HFFc6 (cell line): ENCODE results near the gene LDLR. TPM values are rescaled to one million over a fixed set of nuclear protein-coding genes. Genes with fewer than 3 reads are reported as not detected.
"Not testable (repeated sequence)": the region's sequence is repeated elsewhere in the genome, so short reads cannot be mapped to it uniquely, and the experiment has no call there.

Source experiments
- DNase-seq: peaks from one replicate; pipeline ENCODE4 v3.0.0-alpha.2; 2018
- H3K27ac Mint-ChIP-seq: 2 replicates; pipeline ENCODE4 v1.8.0; 2020; ENCODE audit warnings: mild to moderate bottlenecking, mixed read lengths
- H3K27me3 Mint-ChIP-seq: 2 replicates; pipeline ENCODE4 v1.8.0; 2021; ENCODE audit warnings: mild to moderate bottlenecking, moderate library complexity, mixed read lengths; ENCODE audit not compliant: insufficient read depth
- H3K36me3 Mint-ChIP-seq: 2 replicates; pipeline ENCODE4 v1.8.0; 2021; ENCODE audit warnings: low read depth, mixed read lengths
- H3K4me1 Mint-ChIP-seq: 2 replicates; pipeline ENCODE4 v1.8.0; 2020; ENCODE audit warnings: low read depth, mixed read lengths
- H3K4me3 Mint-ChIP-seq: 2 replicates; pipeline ENCODE4 v1.8.0; 2020; ENCODE audit warnings: mild to moderate bottlenecking, moderate library complexity, mixed read lengths
- H3K9me3 Mint-ChIP-seq: 2 replicates; pipeline ENCODE4 v1.8.0; 2020; ENCODE audit warnings: mild to moderate bottlenecking, mixed read lengths
- total RNA-seq, 6 experiments: library from RNA; stranded (reverse); fragmentation: NEBNext Ultra II Directional; extraction: Animal tissue kit (Norgen Biotek cat#: 25700); gene quantifications; 2 replicates in 1 of 6; 3 replicates in 5 of 6; pipeline ENCODE4 v1.2.3, GENCODE V29; 2021
- TF ChIP-seq, protein P1 (sequence below): fragments of 200-600 bp; sonication (generic); IDR thresholded peaks from 2 replicates; pipeline ENCODE4 v1.5.0; 2021; ENCODE audit warnings: antibody characterized with exemption, mild to moderate bottlenecking

LDLR gene
- total RNA-seq, 6 experiments from 2014 or later = 22.8 to 34.3 (median 28.0) TPM

DNA sequence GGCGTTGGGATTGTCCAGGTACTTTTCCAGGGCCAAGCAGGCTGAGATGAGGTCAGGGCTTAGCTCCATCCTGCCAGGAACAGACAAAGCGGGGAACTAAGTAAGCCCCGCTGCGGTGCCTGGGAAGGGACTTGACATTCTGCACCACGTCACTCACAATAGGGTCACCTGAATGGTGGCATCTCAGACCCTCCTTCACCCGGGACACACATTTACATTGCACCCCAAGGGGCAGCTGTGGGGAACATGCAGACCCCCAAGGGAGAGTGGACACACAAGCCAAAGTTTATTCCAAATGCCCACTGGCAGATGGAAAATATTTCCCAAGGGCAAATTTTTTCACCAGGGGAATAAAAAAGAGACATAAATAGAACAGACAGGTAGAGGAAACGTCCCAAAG is 86.7 kb downstream of the LDLR start:
- peak overlapping the region; percentile 40; the same call in 1 of the 2 replicates for H3K27ac Mint-ChIP-seq
- peaks cover 42% of the 10 kb centered on the region for H3K36me3 Mint-ChIP-seq
- H3K4me3 Mint-ChIP-seq = no peak overlapping the region
- H3K9me3 Mint-ChIP-seq = no peaks in the 10 kb centered on the region
- TF ChIP-seq, protein P1, sequence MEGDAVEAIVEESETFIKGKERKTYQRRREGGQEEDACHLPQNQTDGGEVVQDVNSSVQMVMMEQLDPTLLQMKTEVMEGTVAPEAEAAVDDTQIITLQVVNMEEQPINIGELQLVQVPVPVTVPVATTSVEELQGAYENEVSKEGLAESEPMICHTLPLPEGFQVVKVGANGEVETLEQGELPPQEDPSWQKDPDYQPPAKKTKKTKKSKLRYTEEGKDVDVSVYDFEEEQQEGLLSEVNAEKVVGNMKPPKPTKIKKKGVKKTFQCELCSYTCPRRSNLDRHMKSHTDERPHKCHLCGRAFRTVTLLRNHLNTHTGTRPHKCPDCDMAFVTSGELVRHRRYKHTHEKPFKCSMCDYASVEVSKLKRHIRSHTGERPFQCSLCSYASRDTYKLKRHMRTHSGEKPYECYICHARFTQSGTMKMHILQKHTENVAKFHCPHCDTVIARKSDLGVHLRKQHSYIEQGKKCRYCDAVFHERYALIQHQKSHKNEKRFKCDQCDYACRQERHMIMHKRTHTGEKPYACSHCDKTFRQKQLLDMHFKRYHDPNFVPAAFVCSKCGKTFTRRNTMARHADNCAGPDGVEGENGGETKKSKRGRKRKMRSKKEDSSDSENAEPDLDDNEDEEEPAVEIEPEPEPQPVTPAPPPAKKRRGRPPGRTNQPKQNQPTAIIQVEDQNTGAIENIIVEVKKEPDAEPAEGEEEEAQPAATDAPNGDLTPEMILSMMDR = no peak
- no peak for DNase-seq
- peaks cover 30% of the 10 kb centered on the region for H3K4me1 Mint-ChIP-seq
- peaks cover 1% of the 10 kb centered on the region; the same call in 1 of the 2 replicates for H3K27me3 Mint-ChIP-seq

DNA sequence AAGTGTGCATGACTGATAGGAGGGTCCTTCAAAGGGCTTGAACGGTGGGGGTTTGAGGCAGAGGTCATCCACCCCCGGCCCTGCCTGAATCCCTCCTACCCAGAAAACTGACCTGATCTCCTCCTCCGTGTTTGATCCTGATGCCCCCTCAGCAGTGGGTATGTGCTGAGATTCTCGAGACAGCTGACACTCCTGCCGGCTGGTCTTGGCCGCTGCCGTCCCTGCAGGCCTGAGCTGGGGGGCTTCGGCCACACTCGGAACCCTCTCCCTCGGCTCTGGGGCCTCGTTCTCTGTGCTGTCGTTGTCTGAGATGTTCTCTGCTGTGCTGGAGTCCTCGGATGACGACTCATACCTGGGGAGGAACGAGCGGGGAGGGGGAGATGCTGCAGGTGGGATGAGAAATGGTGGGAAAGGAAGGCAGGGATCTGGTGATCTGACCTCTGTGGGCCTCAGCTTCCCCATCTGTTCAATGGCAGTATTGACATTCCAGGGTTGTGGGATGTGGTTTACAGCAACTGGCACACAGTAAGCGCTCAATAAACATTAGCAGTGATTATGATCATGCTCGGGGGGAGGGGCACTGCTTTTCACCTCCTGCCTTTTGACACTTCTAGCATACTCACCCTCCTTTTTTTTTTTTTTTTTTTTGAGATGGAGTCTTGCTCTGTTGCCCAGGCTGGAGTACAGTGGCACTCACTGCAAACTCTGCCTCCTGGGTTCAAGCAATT is 87.4 kb downstream of the LDLR start:
- peaks cover 47% of the 10 kb centered on the region for H3K36me3 Mint-ChIP-seq
- peaks cover 36% of the 10 kb centered on the region for H3K4me1 Mint-ChIP-seq
- DNase-seq = no peak
- no peak overlapping the region for H3K4me3 Mint-ChIP-seq
- H3K27ac Mint-ChIP-seq = no peak overlapping the region; the same call in 1 of the 2 replicates
- H3K9me3 Mint-ChIP-seq = no peaks in the 10 kb centered on the region
- TF ChIP-seq, protein P1 = no peak
- peaks cover 1% of the 10 kb centered on the region; the same call in 1 of the 2 replicates for H3K27me3 Mint-ChIP-seq

DNA sequence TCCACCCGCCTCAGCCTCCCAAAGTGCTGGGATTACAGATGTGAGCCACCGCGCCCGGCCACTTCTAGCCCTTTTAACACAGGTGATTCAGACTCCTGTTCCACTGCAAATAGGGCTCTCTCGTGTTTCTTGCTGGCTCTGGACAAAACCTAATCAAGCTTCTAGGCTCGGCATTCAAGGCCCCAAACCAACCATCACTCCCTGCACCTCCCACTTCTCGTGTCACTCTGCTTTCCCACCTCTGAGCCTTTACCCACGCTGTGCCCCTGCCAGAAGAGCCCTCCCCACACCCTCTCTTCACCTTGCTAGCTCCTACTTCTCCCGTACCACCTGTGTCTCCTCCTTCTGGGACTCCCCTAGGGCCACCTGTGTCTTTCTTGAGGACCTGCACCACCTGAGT is 88.3 kb downstream of the LDLR start:
- H3K27me3 Mint-ChIP-seq = peaks cover 1% of the 10 kb centered on the region; the same call in 1 of the 2 replicates
- TF ChIP-seq, protein P1 = no peak
- H3K27ac Mint-ChIP-seq = peak overlapping the region; percentile 65
- no peak for DNase-seq
- H3K4me1 Mint-ChIP-seq = peaks cover 37% of the 10 kb centered on the region
- H3K4me3 Mint-ChIP-seq = no peak overlapping the region
- peaks cover 43% of the 10 kb centered on the region for H3K36me3 Mint-ChIP-seq
- H3K9me3 Mint-ChIP-seq = no peaks in the 10 kb centered on the region

DNA sequence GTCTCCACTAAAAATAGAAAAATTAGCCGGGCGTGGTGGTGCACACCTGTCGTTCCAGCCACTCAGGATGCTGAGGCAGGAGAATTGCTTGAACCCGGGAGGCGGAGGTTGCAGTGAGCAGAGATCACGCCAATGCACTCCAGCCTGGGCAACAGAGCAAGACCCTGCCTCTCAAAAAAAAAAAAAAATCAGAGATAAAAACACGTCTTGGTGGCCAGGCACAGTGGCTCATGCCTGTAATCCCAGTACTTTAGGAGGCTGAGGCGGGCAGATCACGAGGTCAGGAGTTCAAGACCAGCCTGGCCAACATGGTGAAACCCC is 89.8 kb downstream of the LDLR start:
- H3K27me3 Mint-ChIP-seq, H3K9me3 Mint-ChIP-seq, DNase-seq: not testable (repeated sequence)
- Mint-ChIP-seq H3K27ac (peak overlapping the region; percentile 85), H3K36me3 (peaks cover 53% of the 10 kb centered on the region), H3K4me1 (peaks cover 37% of the 10 kb centered on the region), H3K4me3 (peak overlapping the region; percentile 43)

DNA sequence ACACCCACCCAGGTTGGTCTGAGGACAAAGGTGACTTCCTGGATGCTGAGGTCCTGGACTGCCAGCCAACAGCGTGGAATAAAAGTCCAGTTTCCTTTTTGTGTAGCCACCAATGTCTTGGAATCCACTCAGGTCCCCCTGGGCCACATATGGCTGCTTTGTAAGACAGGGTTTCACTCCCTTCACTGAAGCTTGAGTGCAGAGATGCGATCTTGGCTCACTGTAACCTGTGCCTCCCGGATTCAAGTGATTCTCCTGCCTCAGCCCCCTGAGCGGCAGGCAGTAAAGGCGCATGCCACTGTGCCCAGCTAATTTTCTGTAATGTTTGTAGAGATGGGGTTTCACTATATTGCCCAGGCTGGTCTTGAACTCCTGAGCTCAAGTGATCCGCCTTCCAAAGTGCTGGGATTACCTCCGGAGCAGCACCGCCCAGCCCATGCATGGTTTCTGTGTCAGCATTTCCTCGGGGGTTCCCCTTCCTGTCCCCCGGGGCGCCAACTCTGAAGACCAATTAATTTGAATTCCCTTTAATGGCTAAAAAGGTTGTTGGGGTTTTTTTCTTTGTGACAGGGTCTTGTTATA is 90.5 kb downstream of the LDLR start:
- peaks cover 37% of the 10 kb centered on the region for H3K4me1 Mint-ChIP-seq
- DNase-seq = no peak
- TF ChIP-seq, protein P1 = no peak
- peak overlapping the region; percentile 85 for H3K27ac Mint-ChIP-seq
- peaks cover 53% of the 10 kb centered on the region for H3K36me3 Mint-ChIP-seq
- peaks cover 3% of the 10 kb centered on the region; the same call in 1 of the 2 replicates for H3K27me3 Mint-ChIP-seq
- H3K9me3 Mint-ChIP-seq = no peaks in the 10 kb centered on the region
- no peak overlapping the region for H3K4me3 Mint-ChIP-seq

DNA sequence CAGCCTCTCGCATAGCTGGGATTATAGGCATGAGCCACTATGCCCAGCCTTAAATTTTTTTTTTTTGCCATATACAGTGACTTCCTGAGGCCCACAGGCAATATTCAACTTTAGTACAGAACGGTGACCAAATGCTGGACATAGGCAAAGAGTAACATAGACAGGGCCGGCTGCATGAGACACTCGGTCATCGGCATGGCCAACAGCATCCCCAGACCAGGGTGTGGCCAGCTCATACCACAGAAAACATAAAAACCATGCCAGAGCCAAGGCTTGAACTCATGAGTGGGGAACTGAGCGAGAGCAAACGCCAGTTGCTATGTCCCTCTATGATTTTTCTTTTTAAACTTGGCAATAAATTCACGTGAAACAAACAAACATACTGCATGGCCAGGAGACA is 91.1 kb downstream of the LDLR start:
- Mint-ChIP-seq H3K9me3 (no peaks in the 10 kb centered on the region), H3K36me3 (peaks cover 53% of the 10 kb centered on the region), H3K27me3 (peaks cover 3% of the 10 kb centered on the region; the same call in 1 of the 2 replicates), H3K27ac (peak overlapping the region; percentile 85), H3K4me3 (no peak overlapping the region), H3K4me1 (peaks cover 37% of the 10 kb centered on the region)
- DNase-seq = no peak
- TF ChIP-seq, protein P1 = no peak

DNA sequence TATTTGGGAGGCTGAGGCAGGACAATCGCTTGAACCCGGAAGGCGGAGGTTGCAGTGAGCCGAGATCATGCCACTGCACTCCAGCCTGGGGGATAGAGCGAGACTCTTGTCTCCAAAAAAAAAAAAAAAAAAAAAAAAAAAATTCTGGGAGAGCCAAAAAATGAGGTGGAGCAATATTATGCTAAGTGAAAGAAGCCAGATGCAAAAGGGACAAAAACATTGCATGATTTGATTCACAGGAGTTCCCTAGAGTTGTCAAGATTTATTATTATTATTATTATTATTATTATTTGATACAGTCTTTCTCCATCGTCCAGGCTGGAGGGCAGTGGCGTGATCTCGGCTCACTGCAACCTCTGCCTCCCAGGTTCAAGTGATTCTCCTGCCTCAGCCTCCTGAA is 91.7 kb downstream of the LDLR start:
- peaks cover 54% of the 10 kb centered on the region for H3K36me3 Mint-ChIP-seq
- DNase-seq, H3K27me3 Mint-ChIP-seq, H3K9me3 Mint-ChIP-seq, H3K4me3 Mint-ChIP-seq: not testable (repeated sequence)
- peak overlapping the region; percentile 85; the same call in 1 of the 2 replicates for H3K27ac Mint-ChIP-seq
- H3K4me1 Mint-ChIP-seq = peaks cover 37% of the 10 kb centered on the region
